IMR-90 (cell line): Measurements from ENCODE around the gene HOXA13. TPM values are rescaled to one million over a fixed set of nuclear protein-coding genes. Genes with fewer than 3 reads are reported as not detected.

ENCODE experiments used
- ATAC-seq: fragments of 200-7000 bp; cut with Tn5 transposase; 2 replicates; pipeline ENCODE4 v1.9.1; 2020; ENCODE audit warnings: low read depth, mild to moderate bottlenecking, moderate library complexity
- BruUV-seq: library from RNA; stranded (reverse); fragments of 400-500 nt; replicated peaks from 2 replicates; lab custom pipeline; 2021; lab: Mats Ljungman, UMichigan
- CTCF ChIA-PET: fragments of 300-600 bp; formaldehyde crosslinking; extraction: SDS; loops from one replicate; lab custom pipeline; 2021; ENCODE audit warnings: antibody characterized with exemption; lab: Yijun Ruan, JAX
- POLR2A ChIA-PET: fragments of 300-600 bp; sonication (Branson Sonifier 250); formaldehyde crosslinking; loops from one replicate; lab custom pipeline; 2022; ENCODE audit warnings: antibody characterized with exemption; ENCODE audit not compliant: unreplicated experiment; lab: Charles Lee
- DNase-seq: peaks from one replicate; pipeline ENCODE4 v3.0.0; 2013
- H2AFZ ChIP-seq: replicated peaks from 2 replicates; pipeline ENCODE3; 2013; ENCODE audit warnings: low read length, mild to moderate bottlenecking; ENCODE audit not compliant: poor library complexity
- H2AK5ac ChIP-seq: 2 replicates; pipeline ENCODE4 v1.6.1; 2013; ENCODE audit warnings: low read depth, low read length, inconsistent platforms
- H2AK9ac ChIP-seq: replicated peaks from 2 replicates; pipeline ENCODE3; 2013; ENCODE audit warnings: mild to moderate bottlenecking, low read depth, low read length, moderate library complexity; ENCODE audit not compliant: poor library complexity
- H2BK120ac ChIP-seq: 2 replicates; pipeline ENCODE4 v1.6.1; 2013; ENCODE audit warnings: low read depth, low read length, inconsistent platforms
- H2BK15ac ChIP-seq: 3 replicates; pipeline ENCODE4 v1.6.1; 2013; ENCODE audit warnings: low read depth, low read length, inconsistent platforms
- H2BK20ac ChIP-seq: 2 replicates; pipeline ENCODE4 v1.6.1; 2013; ENCODE audit warnings: low read depth, mild to moderate bottlenecking, inconsistent platforms, low read length, moderate library complexity
- H2BK5ac ChIP-seq: 2 replicates; pipeline ENCODE4 v1.6.1; 2013; ENCODE audit warnings: mild to moderate bottlenecking, low read depth, low read length, inconsistent platforms; ENCODE audit not compliant: poor library complexity, severe bottlenecking
- H3K14ac ChIP-seq: replicated peaks from 2 replicates; pipeline ENCODE4 v1.6.1; 2013; ENCODE audit warnings: low read depth, low read length, inconsistent platforms
- H3K18ac ChIP-seq: 2 replicates; pipeline ENCODE4 v1.6.1; 2013; ENCODE audit warnings: low read depth, low read length, control low read depth
- H3K23ac ChIP-seq: 2 replicates; pipeline ENCODE4 v1.6.1; 2013; ENCODE audit warnings: low read depth, low read length, inconsistent platforms
- H3K27ac ChIP-seq: 2 replicates; pipeline ENCODE4 v1.5.1; 2013; ENCODE audit warnings: mild to moderate bottlenecking, control low read depth, low read length; ENCODE audit not compliant: insufficient read depth
- H3K27me3 ChIP-seq: 2 replicates; pipeline ENCODE4 v1.6.1; 2013; ENCODE audit warnings: low read length; ENCODE audit not compliant: control insufficient read depth, insufficient read depth
- H3K36me3 ChIP-seq: 2 replicates; pipeline ENCODE4 v1.6.1; 2013; ENCODE audit warnings: low read length, mixed read lengths; ENCODE audit not compliant: control insufficient read depth, insufficient read depth
- H3K4ac ChIP-seq: 2 replicates; pipeline ENCODE4 v1.6.1; 2013; ENCODE audit warnings: low read depth, low read length, inconsistent platforms
- H3K4me1 ChIP-seq: 2 replicates; pipeline ENCODE4 v1.6.1; 2013; ENCODE audit warnings: low read length, mixed read lengths; ENCODE audit not compliant: control insufficient read depth, insufficient read depth
- H3K4me2 ChIP-seq: 2 replicates; pipeline ENCODE4 v1.6.1; 2013; ENCODE audit warnings: low read depth, mild to moderate bottlenecking, control low read depth, low read length, moderate library complexity
- H3K4me3 ChIP-seq: 2 replicates; pipeline ENCODE4 v1.5.1; 2013; ENCODE audit warnings: low read depth, mild to moderate bottlenecking, control low read depth, low read length, moderate library complexity; ENCODE audit not compliant: insufficient read depth
- H3K56ac ChIP-seq: 2 replicates; pipeline ENCODE4 v1.6.1; 2013; ENCODE audit warnings: low read length, inconsistent platforms; ENCODE audit not compliant: insufficient read depth; ENCODE audit errors: extremely low read depth
- H3K79me1 ChIP-seq, 2 experiments: 2 replicates each; pipeline ENCODE4 v1.6.1; 2013; ENCODE audit warnings: low read length in 2 of 2, inconsistent platforms in 1 of 2, low read depth in 1 of 2
- H3K9ac ChIP-seq: 2 replicates; pipeline ENCODE4 v1.6.1; 2013; ENCODE audit warnings: low read depth, low read length, control low read depth
- H3K9me1 ChIP-seq: 2 replicates; pipeline ENCODE4 v1.6.1; 2013; ENCODE audit warnings: low read length, inconsistent platforms; ENCODE audit not compliant: insufficient read depth
- H3K9me3 ChIP-seq: 2 replicates; pipeline ENCODE4 v1.6.1; 2013; ENCODE audit warnings: low read length; ENCODE audit not compliant: control insufficient read depth, insufficient read depth
- H4K20me1 ChIP-seq: 2 replicates; pipeline ENCODE4 v1.6.1; 2013; ENCODE audit warnings: low read length, inconsistent platforms; ENCODE audit not compliant: insufficient read depth
- H4K5ac ChIP-seq: 2 replicates; pipeline ENCODE4 v1.6.1; 2013; ENCODE audit warnings: mild to moderate bottlenecking, low read depth, low read length, control low read depth
- H4K8ac ChIP-seq, 2 experiments: 2 replicates each; pipeline ENCODE4 v1.6.1; 2013; ENCODE audit warnings: low read depth in 2 of 2, low read length in 2 of 2, control low read depth in 1 of 2, inconsistent platforms in 1 of 2
- H4K91ac ChIP-seq: 2 replicates; pipeline ENCODE4 v1.6.1; 2013; ENCODE audit warnings: low read depth, low read length, inconsistent platforms; ENCODE audit not compliant: insufficient read depth
- BHLHE40 ChIP-seq: fragments of 150-350 bp; IDR thresholded peaks from 2 replicates; pipeline ENCODE4 v1.6.1; 2016; ENCODE audit warnings: mild to moderate bottlenecking, low read depth, low read length
- CEBPB ChIP-seq: IDR thresholded peaks from 2 replicates; pipeline ENCODE4 v1.6.1; 2012; ENCODE audit warnings: low read depth, low read length, improper control_type of control experiment
- CHD1 ChIP-seq: IDR thresholded peaks from 2 replicates; pipeline ENCODE4 v1.6.1; 2012; ENCODE audit warnings: low read depth, low read length, improper control_type of control experiment
- FOS ChIP-seq: fragments of 150-350 bp; IDR thresholded peaks from 2 replicates; pipeline ENCODE4 v1.6.1; 2016; ENCODE audit warnings: low read depth, low read length
- MAFK ChIP-seq: IDR thresholded peaks from 2 replicates; pipeline ENCODE4 v1.6.1; 2012; ENCODE audit warnings: low read depth, low read length, improper control_type of control experiment
- MAZ ChIP-seq: IDR thresholded peaks from 2 replicates; pipeline ENCODE4 v1.6.1; 2012; ENCODE audit warnings: low read depth, mild to moderate bottlenecking, low read length, improper control_type of control experiment, moderate library complexity, borderline replicate concordance
- NFE2L2 ChIP-seq: fragments of 150-350 bp; IDR thresholded peaks from 2 replicates; pipeline ENCODE4 v1.6.1; 2016; ENCODE audit warnings: low read depth, mild to moderate bottlenecking, low read length
- RCOR1 ChIP-seq: IDR thresholded peaks from 2 replicates; pipeline ENCODE4 v1.6.1; 2012; ENCODE audit warnings: mild to moderate bottlenecking, low read length, improper control_type of control experiment; ENCODE audit not compliant: insufficient replicate concordance
- RFX5 ChIP-seq: IDR thresholded peaks from 2 replicates; pipeline ENCODE4 v1.8.0; 2012; ENCODE audit warnings: low read depth, mild to moderate bottlenecking, low read length, moderate library complexity
- SMC3 ChIP-seq: fragments of 150-350 bp; IDR thresholded peaks from 2 replicates; pipeline ENCODE4 v1.6.1; 2016; ENCODE audit warnings: low read depth, mild to moderate bottlenecking, antibody characterized with exemption, low read length, moderate library complexity
- WGBS, 2 experiments: methylation state at CpG; one replicate each; pipeline versions ENCODE4 v1.1.5 to v1.1.7; 2013; ENCODE audit warnings: missing lambda C conversion rate in 2 of 2; ENCODE audit not compliant: insufficient read length in 1 of 2; ENCODE audit errors: extremely low coverage in 2 of 2; 5-methylcytosine and 5-hydroxymethylcytosine counted together
- dilution Hi-C: fragments of 300-500 bp; cut with HindIII; formaldehyde crosslinking; loops from one replicate; pipeline ENCODE4 v1.14.3; 2018; ENCODE audit warnings: low sequenced_read_pairs; ENCODE audit not compliant: unreplicated experiment
- in situ Hi-C: fragments of 300-500 bp; cut with MboI; formaldehyde crosslinking; loops from 3 replicates; pipeline ENCODE4 v1.14.3; 2019; ENCODE audit warnings: low sequenced_read_pairs, inconsistent platforms, mixed read lengths
- intact Hi-C: fragments of 100-400 bp; cut with micrococcal nuclease; formaldehyde crosslinking; loops from 2 replicates; pipeline ENCODE4 v1.10.0; 2022
- polyA plus RNA-seq, 3 experiments: library from polyadenylated mRNA; depleted of rRNA; stranded (reverse); fragments of >200 nt; gene quantifications; 2 replicates each; pipeline ENCODE4 v1.2.3, GENCODE V29; 2012; ENCODE audit warnings: low replicate concordance in 1 of 3
- total RNA-seq: library from RNA; depleted of rRNA; stranded (reverse); fragments of >200 nt; gene quantifications from 2 replicates; pipeline ENCODE4 v1.2.3, GENCODE V29; 2012
- TF ChIP-seq, protein P1 (sequence below): conservative IDR thresholded peaks from 2 replicates; pipeline ENCODE4 v1.5.1; 2012; ENCODE audit warnings: mild to moderate bottlenecking, low read depth, low read length, improper control_type of control experiment
- TF ChIP-seq, protein P2 (sequence below): fragments of 150-350 bp; IDR thresholded peaks from 2 replicates; pipeline ENCODE4 v1.6.1; 2016; ENCODE audit warnings: low read depth, mild to moderate bottlenecking, low read length, moderate library complexity, borderline replicate concordance

Gene HOXA13
- total and polyA plus RNA-seq, 2 of the 4 experiments (the other 2 are of a cell fraction) = not detected

DNA sequence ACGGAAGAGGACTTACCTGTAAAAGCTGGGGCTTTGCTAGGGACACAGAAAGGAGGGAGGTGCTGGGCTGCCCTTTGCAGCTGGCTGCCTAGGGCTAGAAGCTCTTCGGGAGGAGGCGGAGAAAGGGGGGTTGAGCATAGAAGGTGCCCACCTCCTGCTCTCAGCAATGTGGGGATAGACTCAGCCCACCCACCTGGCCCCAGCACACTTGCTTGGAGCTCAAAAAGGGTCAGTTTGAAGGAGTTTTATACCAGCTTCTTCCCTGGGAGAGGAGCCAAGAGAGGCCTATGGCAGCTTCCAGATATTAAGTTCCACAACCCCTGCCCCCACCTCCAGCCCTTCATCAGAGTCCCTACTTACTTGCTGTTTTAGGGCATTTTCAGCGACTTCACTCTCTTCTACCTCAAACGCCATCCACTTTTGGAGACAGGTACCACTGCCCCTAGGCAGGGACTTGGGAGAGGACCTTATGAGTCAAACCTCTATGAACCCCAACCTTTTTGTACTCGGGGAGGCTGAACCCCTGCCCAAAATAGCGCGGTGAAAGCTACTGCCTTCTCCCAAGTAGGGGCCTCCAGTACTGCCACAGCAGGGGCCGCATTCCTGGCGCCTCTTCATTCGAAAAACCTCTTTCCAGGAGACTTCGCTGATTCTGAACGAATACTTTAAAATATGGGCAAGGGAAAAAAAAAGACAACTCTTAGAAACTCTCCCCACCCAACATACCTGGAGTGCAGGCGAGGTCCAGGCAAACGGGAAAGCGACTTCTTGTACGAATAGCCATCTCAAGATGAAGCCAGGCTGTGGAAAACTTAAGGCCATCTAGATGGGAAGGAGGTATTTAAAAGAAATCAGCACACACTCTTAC lies 41.5 kb upstream of the HOXA13 start (continued):
- TF ChIP-seq BHLHE40 = no peak

GRCh38 chr7:27240015-27240731 lies 40.3 kb upstream of the HOXA13 start:
- Histone ChIP-seq H2AK9ac (no peak overlapping the region), H2AK5ac (no peak overlapping the region), H3K56ac (no peak overlapping the region), H3K79me1 (no peaks in the 10 kb centered on the region), H4K20me1 (no peaks in the 10 kb centered on the region), H2BK5ac (no peak overlapping the region), H3K4me3 (no peak overlapping the region), H3K4ac (no peak overlapping the region), H4K8ac (no peak overlapping the region), H2BK15ac (no peak overlapping the region), H4K5ac (no peak overlapping the region), H3K4me1 (no peaks in the 10 kb centered on the region), H3K18ac (no peak overlapping the region), H3K36me3 (no peaks in the 10 kb centered on the region), H3K9ac (no peak overlapping the region), H3K9me1 (no peaks in the 10 kb centered on the region), H3K23ac (no peak overlapping the region), H3K27ac (no peak overlapping the region), H3K27me3 (peaks cover 99% of the 10 kb centered on the region), H2BK120ac (no peak overlapping the region), H2AFZ (no peak overlapping the region), H2BK20ac (no peak overlapping the region), H3K9me3 (peaks cover 21% of the 10 kb centered on the region; the same call in 1 of the 2 replicates), H3K4me2 (no peak overlapping the region), H3K14ac (no peak overlapping the region), H4K91ac (no peak overlapping the region)
- in situ Hi-C loops (no loop called here), dilution Hi-C loops (no loop called here), intact Hi-C loops (no loop called here)
- BruUV-seq = no TSS peak
- ATAC-seq (no peak), DNase-seq (no peak)
- ChIA-PET POLR2A (interaction anchor here (0.6 kb wide), 1 partner anchor 54 kb away, joined by 5 read pairs; no protein-coding TSS in a partner anchor), CTCF (no interaction called here)
- WGBS, 2 experiments = 5% methylated on average over 4 of the region's 18 CpGs; no CpG with 5 or more reads in 1 of the 2 experiments
- no peak for TF ChIP-seq RFX5
- TF ChIP-seq, protein P1, sequence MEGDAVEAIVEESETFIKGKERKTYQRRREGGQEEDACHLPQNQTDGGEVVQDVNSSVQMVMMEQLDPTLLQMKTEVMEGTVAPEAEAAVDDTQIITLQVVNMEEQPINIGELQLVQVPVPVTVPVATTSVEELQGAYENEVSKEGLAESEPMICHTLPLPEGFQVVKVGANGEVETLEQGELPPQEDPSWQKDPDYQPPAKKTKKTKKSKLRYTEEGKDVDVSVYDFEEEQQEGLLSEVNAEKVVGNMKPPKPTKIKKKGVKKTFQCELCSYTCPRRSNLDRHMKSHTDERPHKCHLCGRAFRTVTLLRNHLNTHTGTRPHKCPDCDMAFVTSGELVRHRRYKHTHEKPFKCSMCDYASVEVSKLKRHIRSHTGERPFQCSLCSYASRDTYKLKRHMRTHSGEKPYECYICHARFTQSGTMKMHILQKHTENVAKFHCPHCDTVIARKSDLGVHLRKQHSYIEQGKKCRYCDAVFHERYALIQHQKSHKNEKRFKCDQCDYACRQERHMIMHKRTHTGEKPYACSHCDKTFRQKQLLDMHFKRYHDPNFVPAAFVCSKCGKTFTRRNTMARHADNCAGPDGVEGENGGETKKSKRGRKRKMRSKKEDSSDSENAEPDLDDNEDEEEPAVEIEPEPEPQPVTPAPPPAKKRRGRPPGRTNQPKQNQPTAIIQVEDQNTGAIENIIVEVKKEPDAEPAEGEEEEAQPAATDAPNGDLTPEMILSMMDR = no peak
- TF ChIP-seq CHD1 = no peak
- no peak for TF ChIP-seq MAFK
- no peak for TF ChIP-seq CEBPB
- no peak for TF ChIP-seq MAZ
- no peak for TF ChIP-seq SMC3
- TF ChIP-seq NFE2L2 = no peak
- TF ChIP-seq RCOR1 = no peak
- no peak for TF ChIP-seq FOS
- TF ChIP-seq, protein P2, sequence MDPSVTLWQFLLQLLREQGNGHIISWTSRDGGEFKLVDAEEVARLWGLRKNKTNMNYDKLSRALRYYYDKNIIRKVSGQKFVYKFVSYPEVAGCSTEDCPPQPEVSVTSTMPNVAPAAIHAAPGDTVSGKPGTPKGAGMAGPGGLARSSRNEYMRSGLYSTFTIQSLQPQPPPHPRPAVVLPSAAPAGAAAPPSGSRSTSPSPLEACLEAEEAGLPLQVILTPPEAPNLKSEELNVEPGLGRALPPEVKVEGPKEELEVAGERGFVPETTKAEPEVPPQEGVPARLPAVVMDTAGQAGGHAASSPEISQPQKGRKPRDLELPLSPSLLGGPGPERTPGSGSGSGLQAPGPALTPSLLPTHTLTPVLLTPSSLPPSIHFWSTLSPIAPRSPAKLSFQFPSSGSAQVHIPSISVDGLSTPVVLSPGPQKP = no peak
- TF ChIP-seq BHLHE40 = no peak
